Hepatocyte (in vitro differentiated cells): Measurements from ENCODE around the gene KANK2. TPM values are rescaled to one million over a fixed set of nuclear protein-coding genes. Genes with fewer than 3 reads are reported as not detected.

Experiments used
- DNase-seq: peaks from one replicate; pipeline ENCODE4 v3.0.0-alpha.2; 2016; ENCODE audit warnings: low spot score
- H2AFZ ChIP-seq: fragments of 200-600 bp; sonication (generic); 2 replicates; pipeline ENCODE4 v1.6.0; 2016; ENCODE audit warnings: antibody characterized with exemption, mild to moderate bottlenecking
- H3K27ac ChIP-seq: fragments of 200-600 bp; sonication (generic); 2 replicates; pipeline ENCODE4 v1.5.1; 2016; ENCODE audit warnings: mild to moderate bottlenecking
- H3K27me3 ChIP-seq: fragments of 200-600 bp; sonication (generic); 2 replicates; pipeline ENCODE4 v1.6.1; 2016
- H3K36me3 ChIP-seq: fragments of 200-600 bp; sonication (generic); replicated peaks from 2 replicates; pipeline ENCODE4 v1.5.1; 2016; ENCODE audit warnings: low read depth; ENCODE audit not compliant: insufficient read depth
- H3K4me1 ChIP-seq: fragments of 200-600 bp; sonication (generic); 2 replicates; pipeline ENCODE4 v1.5.1; 2016; ENCODE audit warnings: mild to moderate bottlenecking, moderate library complexity; ENCODE audit not compliant: insufficient read depth
- H3K4me2 ChIP-seq: fragments of 200-600 bp; sonication (generic); 2 replicates; pipeline ENCODE4 v1.6.0; 2016
- H3K4me3 ChIP-seq: fragments of 200-600 bp; sonication (generic); 2 replicates; pipeline ENCODE4 v1.5.1; 2016; ENCODE audit warnings: mild to moderate bottlenecking
- H3K79me2 ChIP-seq: fragments of 200-600 bp; sonication (generic); 2 replicates; pipeline ENCODE4 v1.6.0; 2017; ENCODE audit warnings: mild to moderate bottlenecking
- H3K9me2 ChIP-seq: fragments of 200-600 bp; sonication (generic); replicated peaks from 2 replicates; pipeline ENCODE4 v1.6.0; 2017; ENCODE audit warnings: mild to moderate bottlenecking; ENCODE audit not compliant: insufficient read depth
- H3K9me3 ChIP-seq: fragments of 200-600 bp; sonication (generic); 2 replicates; pipeline ENCODE4 v1.5.1; 2016; ENCODE audit warnings: low read depth, mild to moderate bottlenecking
- H4K20me1 ChIP-seq: fragments of 200-600 bp; sonication (generic); 2 replicates; pipeline ENCODE4 v1.6.0; 2016; ENCODE audit warnings: mild to moderate bottlenecking; ENCODE audit not compliant: insufficient read depth, poor library complexity, severe bottlenecking
- CTCF ChIP-seq: fragments of 200-600 bp; sonication (generic); IDR thresholded peaks from 2 replicates; pipeline ENCODE4 v1.5.1; 2016; ENCODE audit warnings: antibody characterized with exemption, mild to moderate bottlenecking; ENCODE audit not compliant: poor library complexity
- EZH2 ChIP-seq: fragments of 200-600 bp; sonication (generic); IDR thresholded peaks from 2 replicates; pipeline ENCODE4 v1.6.1; 2016; ENCODE audit warnings: antibody characterized with exemption, mild to moderate bottlenecking, borderline replicate concordance
- EZH2phosphoT487 ChIP-seq: fragments of 200-600 bp; sonication (generic); IDR thresholded peaks from one replicate; pipeline ENCODE4 v1.6.1; 2018; ENCODE audit warnings: antibody characterized with exemption, mild to moderate bottlenecking, low read depth, moderate library complexity; ENCODE audit not compliant: unreplicated experiment, severe bottlenecking
- WGBS: methylation state at CpG from one replicate; pipeline ENCODE4 v1.1.6; 2016; ENCODE audit warnings: low lambda C conversion rate; ENCODE audit errors: missing lambda C conversion rate; 5-methylcytosine and 5-hydroxymethylcytosine counted together
- polyA plus RNA-seq: library from polyadenylated mRNA; unstranded; fragments of >200 nt; fragmentation: Nextera tagmentation; extraction: Ambion mirVana; gene quantifications from 2 replicates; pipeline ENCODE4 v1.2.1, GENCODE V29; 2016
- total RNA-seq: library from RNA; depleted of rRNA; stranded (reverse); fragments of >200 nt; gene quantifications from 2 replicates; pipeline ENCODE4 v1.2.3, GENCODE V29; 2014

Gene KANK2
- total RNA-seq (58.3 and 60.3 TPM in 2 replicates), polyA plus RNA-seq (35.2 and 39.6 TPM in 2 replicates)

- H3K9me2 ChIP-seq = no peaks in the 10 kb centered on the region
- peak within 1 kb of the TSS; percentile 90 for H2AFZ ChIP-seq
- H3K36me3 ChIP-seq = no peaks in the 10 kb centered on the region
- TF ChIP-seq CTCF (peak; percentile 18), EZH2phosphoT487 (no peak)
- DNase-seq = peak; percentile 94
- H3K27me3 ChIP-seq = no peaks in the 10 kb centered on the region
- WGBS = 5% methylated on average over 17 of the region's 78 CpGs
- H4K20me1 ChIP-seq = no peaks in the 10 kb centered on the region
- H3K27ac ChIP-seq = peak within 1 kb of the TSS; percentile 93
- H3K4me2 ChIP-seq = peak within 1 kb of the TSS; percentile 98
- peaks cover 20% of the 10 kb centered on the region for H3K4me1 ChIP-seq
- peak within 1 kb of the TSS; percentile 87 for H3K4me3 ChIP-seq
- peaks cover 42% of the 10 kb centered on the region for H3K79me2 ChIP-seq
- H3K9me3 ChIP-seq = no peaks in the 10 kb centered on the region
Observed at GRCh38 chr19:11197291-11198174, at the start of gene KANK2. Gene KANK2, minus strand, starts transcription at chr19:11197545. Its CDS starts 3,034 bp downstream, at chr19:11194511.

- Histone ChIP-seq H2AFZ (no peak overlapping the region), H3K9me3 (no peaks in the 10 kb centered on the region), H4K20me1 (no peaks in the 10 kb centered on the region), H3K27ac (no peak overlapping the region), H3K36me3 (no peaks in the 10 kb centered on the region), H3K4me2 (no peak overlapping the region), H3K4me1 (no peaks in the 10 kb centered on the region), H3K9me2 (no peaks in the 10 kb centered on the region), H3K79me2 (no peaks in the 10 kb centered on the region), H3K27me3 (no peaks in the 10 kb centered on the region), H3K4me3 (no peak overlapping the region)
- DNase-seq = no peak
- TF ChIP-seq CTCF (no peak), EZH2 (no peak), EZH2phosphoT487 (no peak)
- WGBS = 96% methylated on average over 11 of the region's 11 CpGs
Observed at GRCh38 chr19:11246941-11247340, 49.6 kb upstream of the KANK2 start.

GRCh38 chr19:11244846-11245589 is 47.7 kb upstream of the KANK2 start:
- Histone ChIP-seq H3K4me3 (no peak overlapping the region), H2AFZ (no peak overlapping the region), H3K27ac (no peak overlapping the region), H3K4me1 (no peaks in the 10 kb centered on the region), H3K9me3 (no peaks in the 10 kb centered on the region), H4K20me1 (no peaks in the 10 kb centered on the region), H3K79me2 (no peaks in the 10 kb centered on the region), H3K36me3 (no peaks in the 10 kb centered on the region), H3K9me2 (no peaks in the 10 kb centered on the region), H3K4me2 (no peak overlapping the region), H3K27me3 (no peaks in the 10 kb centered on the region)
- TF ChIP-seq EZH2phosphoT487 = no peak
- no peak for TF ChIP-seq CTCF
- TF ChIP-seq EZH2 = no peak
- WGBS = 98% methylated on average over 5 of the region's 5 CpGs
- DNase-seq = no peak
